GM19452 (cell line): ENCODE data around the gene PVR.

Experiments
- ATAC-seq: cut with Tn5 transposase; IDR thresholded peaks from one replicate; pipeline ENCODE4 v1.9.1; 2021; ENCODE audit not compliant: unreplicated experiment

The PVR gene

GRCh38 chr19:44644402-44645016, 799 bp downstream of the PVR start:
- ATAC-seq, result no peak

DNA sequence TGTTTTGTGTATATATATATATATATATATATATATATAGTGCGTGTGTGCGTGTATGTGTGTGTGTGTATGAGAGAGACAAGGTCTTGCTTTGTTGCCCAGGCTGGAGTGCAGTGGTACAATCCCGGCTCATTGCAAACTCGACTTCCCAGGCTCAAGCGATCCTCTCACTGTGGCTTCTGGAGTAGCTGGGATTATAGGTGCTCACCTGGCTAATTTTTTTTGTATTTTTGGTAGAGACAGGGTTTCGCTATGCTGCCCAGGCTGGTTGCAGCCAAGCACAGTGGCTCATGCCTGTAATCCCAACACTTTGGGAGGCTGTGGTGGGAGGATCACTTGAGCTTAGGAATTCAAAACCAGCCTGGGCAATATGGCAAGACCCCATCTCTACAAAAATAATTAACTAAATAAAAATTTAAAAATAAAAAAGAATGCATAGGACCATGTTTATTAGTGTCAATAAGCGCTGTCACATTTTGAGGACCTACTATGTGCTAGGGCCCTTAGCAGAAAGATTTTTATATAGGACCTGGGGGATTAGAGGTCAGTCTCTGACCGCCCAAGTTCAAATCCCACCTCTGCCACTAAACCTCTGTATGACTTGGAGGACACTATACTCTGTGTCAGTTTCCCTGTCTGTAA, 1.8 kb downstream of the PVR start:
- no peak for ATAC-seq

GRCh38 chr19:44646049-44646416, 2.3 kb downstream of the PVR start:
- ATAC-seq, result no peak

DNA sequence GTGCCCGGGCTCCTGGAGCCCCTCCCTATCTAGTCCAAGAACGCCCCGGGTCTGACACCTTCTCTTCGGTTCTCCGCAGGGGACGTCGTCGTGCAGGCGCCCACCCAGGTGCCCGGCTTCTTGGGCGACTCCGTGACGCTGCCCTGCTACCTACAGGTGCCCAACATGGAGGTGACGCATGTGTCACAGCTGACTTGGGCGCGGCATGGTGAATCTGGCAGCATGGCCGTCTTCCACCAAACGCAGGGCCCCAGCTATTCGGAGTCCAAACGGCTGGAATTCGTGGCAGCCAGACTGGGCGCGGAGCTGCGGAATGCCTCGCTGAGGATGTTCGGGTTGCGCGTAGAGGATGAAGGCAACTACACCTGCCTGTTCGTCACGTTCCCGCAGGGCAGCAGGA, 3.4 kb downstream of the PVR start:
- no peak for ATAC-seq

GRCh38 chr19:44648631-44649251, 5.0 kb downstream of the PVR start:
- ATAC-seq, result no peak

GRCh38 chr19:44649578-44650145, 6.0 kb downstream of the PVR start:
- ATAC-seq, result no peak

- no peak for ATAC-seq
Observed at GRCh38 chr19:44653343-44653742, 9.6 kb downstream of the PVR start.

- peak; percentile 81 for ATAC-seq
Observed at GRCh38 chr19:44653977-44654774, 10.5 kb downstream of the PVR start.

GRCh38 chr19:44657211-44657921, 13.7 kb downstream of the PVR start:
- ATAC-seq, result no peak

GRCh38 chr19:44658069-44658733, 14.5 kb downstream of the PVR start:
- ATAC-seq, result no peak

GRCh38 chr19:44660081-44660480, 16.4 kb downstream of the PVR start:
- no peak for ATAC-seq

DNA sequence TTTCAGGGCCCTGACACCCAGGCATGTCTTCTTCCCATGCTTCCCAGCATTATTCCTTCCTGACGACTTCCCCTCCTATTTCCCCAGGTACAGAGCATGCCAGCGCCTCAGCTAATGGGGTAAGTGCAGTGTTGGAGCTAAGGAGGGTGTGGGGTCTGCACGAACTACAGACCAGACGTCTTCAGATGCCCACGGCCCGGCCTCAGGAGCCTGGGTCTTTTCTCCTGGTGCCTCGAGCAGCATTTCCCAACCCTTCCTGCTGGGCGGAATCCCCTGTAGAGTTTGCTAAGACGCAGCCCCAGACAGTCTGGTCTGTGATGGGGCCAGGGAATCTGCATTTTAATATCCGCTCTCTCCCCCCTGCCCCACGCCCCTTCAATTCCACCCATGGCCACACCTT, 17.5 kb downstream of the PVR start:
- ATAC-seq, result no peak

GRCh38 chr19:44661904-44662303, 18.2 kb downstream of the PVR start:
- ATAC-seq, result no peak

GRCh38 chr19:44662691-44663385, 19.1 kb downstream of the PVR start:
- no peak for ATAC-seq

DNA sequence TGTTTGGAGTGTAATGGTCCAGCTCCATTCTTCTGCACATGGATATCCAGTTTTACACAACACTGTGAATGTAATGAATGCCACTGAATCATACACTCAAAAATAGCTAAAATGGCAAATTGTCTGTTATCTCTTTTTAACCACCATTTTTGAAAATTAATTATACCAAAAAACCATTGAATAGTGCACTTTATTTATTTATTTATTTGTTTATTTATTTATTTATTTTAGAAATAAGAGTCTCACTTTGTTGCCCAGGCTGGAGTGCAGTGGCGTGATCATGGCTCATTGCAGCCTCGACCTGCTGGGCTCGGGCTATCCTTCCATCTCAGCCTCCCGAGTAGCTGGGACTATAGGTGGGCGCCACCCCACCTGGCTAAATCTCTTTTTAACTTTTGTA, 20.3 kb downstream of the PVR start:
- ATAC-seq, result no peak

DNA sequence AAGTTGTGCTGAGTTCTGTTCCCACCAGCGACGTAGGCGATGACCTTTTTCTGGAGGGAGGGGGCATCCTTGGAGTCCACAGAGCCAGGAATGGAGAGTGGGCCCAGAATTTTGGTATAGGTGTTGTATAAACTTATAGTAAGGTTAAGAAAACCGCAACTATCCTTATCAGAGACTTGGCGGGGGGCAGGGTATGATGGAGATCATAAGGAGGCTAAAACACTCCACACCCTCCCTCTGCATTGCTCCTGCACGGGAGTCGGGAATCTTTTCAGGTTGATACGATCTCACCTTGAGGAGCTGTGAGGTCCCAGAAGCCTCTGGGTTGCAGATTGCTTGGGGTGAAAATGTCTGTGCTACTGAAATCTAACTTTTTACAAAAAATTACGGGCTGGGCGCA, 21.3 kb downstream of the PVR start:
- no peak for ATAC-seq

- ATAC-seq, result no peak
Observed at GRCh38 chr19:44666852-44667556, 23.3 kb downstream of the PVR start.

DNA sequence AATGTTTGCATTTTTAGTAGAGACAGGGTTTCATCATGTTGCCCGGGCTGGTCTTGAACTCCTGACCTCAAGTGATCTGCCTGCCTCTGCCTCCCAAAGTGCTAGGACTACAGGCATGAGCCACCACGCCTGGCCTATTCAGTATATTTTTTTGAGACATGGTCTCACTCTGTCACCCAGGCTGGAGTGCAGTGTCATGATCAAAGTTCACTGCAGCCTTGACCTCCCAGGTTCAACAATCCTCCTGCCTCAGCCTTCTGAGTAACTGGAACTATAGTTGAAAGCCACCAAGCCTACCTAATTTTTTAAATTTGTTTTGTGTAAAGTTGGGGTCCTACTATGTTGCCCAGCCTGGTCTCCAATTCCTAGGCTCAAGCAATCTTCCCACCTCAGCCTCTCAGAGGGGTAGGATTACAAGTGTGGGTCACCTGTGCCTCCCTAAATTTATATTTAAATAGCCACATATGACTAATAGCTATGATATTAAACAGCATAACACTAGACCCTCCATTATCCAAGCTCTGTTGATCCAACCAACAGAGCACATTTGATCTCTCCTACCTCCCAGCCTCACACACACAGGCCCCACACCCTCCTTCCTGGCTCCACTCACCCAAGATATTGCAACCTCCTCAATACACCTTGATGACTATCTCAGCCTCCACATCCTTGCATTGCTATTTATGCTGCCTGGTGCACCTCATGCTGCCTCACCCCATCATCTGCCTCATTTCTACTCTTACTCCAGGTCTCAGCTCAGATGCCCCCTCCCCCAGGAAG, 25.5 kb downstream of the PVR start:
- ATAC-seq, result no peak
